Prostate gland (tissue), 2 donors: ENCODE data around the gene EMX1. TPM values are rescaled to one million over a fixed set of nuclear protein-coding genes. Genes with fewer than 3 reads are reported as not detected.

ENCODE experiments used
- DNase-seq: peaks from one replicate; pipeline ENCODE4 v3.0.0-alpha.2; 2019; ENCODE audit warnings: low spot score
- H3K27ac ChIP-seq, 2 donors: fragments of 200-600 bp; sonication (generic); 2 replicates each; pipeline ENCODE4 v1.5.1; 2017 to 2019
- H3K27me3 ChIP-seq: fragments of 200-600 bp; sonication (generic); replicated peaks from 2 replicates; pipeline ENCODE4 v1.5.1; 2019; ENCODE audit not compliant: insufficient read depth
- H3K36me3 ChIP-seq, 2 donors: fragments of 200-600 bp; sonication (generic); 1 replicate in 1 of 2; 2 replicates in 1 of 2; pipeline versions ENCODE4 v1.5.1 to v1.8.1; 2017 to 2019
- H3K4me1 ChIP-seq: fragments of 200-600 bp; sonication (generic); replicated peaks from 2 replicates; pipeline ENCODE4 v1.5.1; 2019
- H3K4me3 ChIP-seq, 2 donors: fragments of 200-600 bp; sonication (generic); 2 replicates each; pipeline ENCODE4 v1.5.1; 2017 to 2019
- H3K9me3 ChIP-seq: fragments of 200-600 bp; sonication (generic); 2 replicates; pipeline ENCODE4 v1.5.1; 2017
- POLR2A ChIP-seq: fragments of 450-650 bp; IDR thresholded peaks from one replicate; pipeline ENCODE4 v1.6.1; 2016; ENCODE audit warnings: antibody characterized with exemption, mild to moderate bottlenecking
- POLR2AphosphoS5 ChIP-seq: sonication (generic); formaldehyde crosslinking; IDR thresholded peaks from one replicate; pipeline ENCODE4 v1.6.1; 2017; ENCODE audit warnings: antibody characterized with exemption
- WGBS: methylation state at CpG from one replicate; pipeline ENCODE4 v1.1.5; 2018; 5-methylcytosine and 5-hydroxymethylcytosine counted together
- intact Hi-C: fragments of 100-400 bp; cut with DNase I; formaldehyde crosslinking; loops from one replicate; pipeline ENCODE4 v1.14.2; 2022
- total RNA-seq, 2 donors: library from RNA; depleted of rRNA; stranded (reverse); fragments of >200 nt; gene quantifications; one replicate each; pipeline ENCODE4 v1.1.0, GENCODE V29; 2016
- TF ChIP-seq, protein P1 (sequence below), 4 experiments: fragments of 200-600 bp in 2 of 4; fragments of 450-650 bp in 2 of 4; sonication (generic) in 2 of 4; IDR thresholded peaks; 1 replicate in 3 of 4; 2 replicates in 1 of 4; pipeline ENCODE4 v1.5.1; 2016 to 2019; ENCODE audit warnings: antibody characterized with exemption in 4 of 4, mild to moderate bottlenecking in 2 of 4, moderate library complexity in 2 of 4

Gene EMX1
- total RNA-seq, 2 donors from 2014 or later: 9.8 TPM; not detected in 1

DNA sequence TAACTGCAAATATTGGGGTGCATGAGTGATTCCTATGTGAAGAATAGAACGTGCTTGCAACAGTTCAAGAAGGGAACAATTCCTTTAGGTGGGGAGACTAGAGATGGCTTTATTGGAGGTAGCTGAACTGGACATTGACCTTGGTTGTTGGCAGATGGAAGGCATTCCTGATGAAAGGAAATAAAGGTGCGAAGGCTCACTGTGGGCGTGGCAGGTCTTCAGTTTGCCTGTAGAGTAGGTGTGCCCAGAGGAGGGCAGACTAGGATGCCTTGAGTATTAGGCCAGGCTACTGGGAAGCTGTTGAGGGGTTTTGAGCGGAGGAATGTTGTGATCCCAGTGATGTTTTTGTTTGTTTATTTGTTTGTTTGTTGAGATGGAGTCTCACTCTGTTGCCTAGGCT, 27.3 kb upstream of the EMX1 start:
- WGBS: 89% methylated on average over 4 of the region's 4 CpGs
- DNase-seq: no peak

DNA sequence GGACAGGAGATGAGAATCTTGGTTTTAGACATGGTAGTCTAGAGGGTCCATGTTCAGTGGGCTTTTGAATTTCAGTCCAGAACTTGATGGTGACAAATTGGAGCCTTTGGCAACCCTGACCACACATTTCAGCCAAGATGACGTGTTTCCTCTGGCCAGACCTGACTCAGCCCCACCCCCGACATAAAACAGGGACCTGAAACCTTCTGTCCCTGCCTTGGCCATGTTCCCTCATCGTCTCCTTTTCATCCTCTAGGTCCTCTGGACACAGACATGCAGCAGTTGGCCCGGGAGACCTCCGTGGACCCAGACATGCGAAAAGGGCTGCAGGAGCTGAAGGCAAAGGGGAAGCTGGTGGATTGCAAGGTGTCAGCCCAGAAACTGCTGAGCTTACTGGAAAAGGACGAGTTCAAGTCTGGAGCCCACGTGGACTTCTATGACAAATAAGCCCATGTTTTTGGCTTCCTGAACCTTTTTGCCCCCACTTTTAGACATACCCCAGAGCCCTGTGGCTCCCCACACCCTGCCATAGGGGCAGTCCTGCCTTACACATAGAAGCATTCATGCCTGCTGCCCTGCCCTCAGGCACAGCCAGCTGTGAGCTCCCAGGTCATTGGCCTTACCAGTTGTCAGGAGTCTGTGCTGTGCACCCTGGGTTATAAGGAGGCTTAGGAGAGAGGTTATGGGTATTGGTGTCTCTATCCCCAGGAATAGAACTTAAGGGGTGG, 26.1 kb upstream of the EMX1 start:
- H3K4me1 ChIP-seq: peaks cover 5% of the 10 kb centered on the region
- intact Hi-C loops: loop anchor here (5.0 to 10.0 kb wide), 3 partner anchors 184 to 286 kb away; partner anchors contain the start of gene SFXN5
- no peaks in the 10 kb centered on the region for H3K36me3 ChIP-seq
- no peaks in the 10 kb centered on the region for H3K27me3 ChIP-seq
- no peak for DNase-seq
- H3K27ac ChIP-seq: no peak overlapping the region
- WGBS: 80% methylated on average over 8 of the region's 8 CpGs
- TF ChIP-seq POLR2AphosphoS5: no peak
- TF ChIP-seq POLR2A: no peak
- TF ChIP-seq, protein P1, sequence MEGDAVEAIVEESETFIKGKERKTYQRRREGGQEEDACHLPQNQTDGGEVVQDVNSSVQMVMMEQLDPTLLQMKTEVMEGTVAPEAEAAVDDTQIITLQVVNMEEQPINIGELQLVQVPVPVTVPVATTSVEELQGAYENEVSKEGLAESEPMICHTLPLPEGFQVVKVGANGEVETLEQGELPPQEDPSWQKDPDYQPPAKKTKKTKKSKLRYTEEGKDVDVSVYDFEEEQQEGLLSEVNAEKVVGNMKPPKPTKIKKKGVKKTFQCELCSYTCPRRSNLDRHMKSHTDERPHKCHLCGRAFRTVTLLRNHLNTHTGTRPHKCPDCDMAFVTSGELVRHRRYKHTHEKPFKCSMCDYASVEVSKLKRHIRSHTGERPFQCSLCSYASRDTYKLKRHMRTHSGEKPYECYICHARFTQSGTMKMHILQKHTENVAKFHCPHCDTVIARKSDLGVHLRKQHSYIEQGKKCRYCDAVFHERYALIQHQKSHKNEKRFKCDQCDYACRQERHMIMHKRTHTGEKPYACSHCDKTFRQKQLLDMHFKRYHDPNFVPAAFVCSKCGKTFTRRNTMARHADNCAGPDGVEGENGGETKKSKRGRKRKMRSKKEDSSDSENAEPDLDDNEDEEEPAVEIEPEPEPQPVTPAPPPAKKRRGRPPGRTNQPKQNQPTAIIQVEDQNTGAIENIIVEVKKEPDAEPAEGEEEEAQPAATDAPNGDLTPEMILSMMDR (IDR thresholded peaks at IDR 0.05): no peak
- no peak overlapping the region for H3K4me3 ChIP-seq
- H3K9me3 ChIP-seq: no peaks in the 10 kb centered on the region

More for the DNA sequence above, 27.3 kb upstream of the EMX1 start:
- no peaks in the 10 kb centered on the region for H3K36me3 ChIP-seq
- H3K4me1 ChIP-seq: peaks cover 5% of the 10 kb centered on the region
- no peak overlapping the region for H3K27ac ChIP-seq
- no peaks in the 10 kb centered on the region for H3K27me3 ChIP-seq
- intact Hi-C loops: loop anchor here (5.0 to 10.0 kb wide), 3 partner anchors 185 to 287 kb away; partner anchors contain the start of gene SFXN5
- H3K4me3 ChIP-seq: no peak overlapping the region
- H3K9me3 ChIP-seq: no peaks in the 10 kb centered on the region
- TF ChIP-seq, protein P1 (IDR thresholded peaks at IDR 0.05): no peak
- no peak for TF ChIP-seq POLR2A
- no peak for TF ChIP-seq POLR2AphosphoS5

GRCh38 chr2:72892506-72893173, 24.7 kb upstream of the EMX1 start:
- peak; percentile 51 for DNase-seq
- no peaks in the 10 kb centered on the region for H3K27me3 ChIP-seq
- no peaks in the 10 kb centered on the region for H3K4me1 ChIP-seq
- 19% methylated on average over 11 of the region's 11 CpGs for WGBS
- TF ChIP-seq, protein P1 (IDR thresholded peaks at IDR 0.05): peak; percentile 20 to 75 (median 58)
- TF ChIP-seq POLR2A: no peak
- TF ChIP-seq POLR2AphosphoS5: peak; percentile 6
- intact Hi-C loops: loop anchor here (5.0 to 10.0 kb wide), 3 partner anchors 182 to 285 kb away; partner anchors contain the start of gene SFXN5
- no peak overlapping the region for H3K4me3 ChIP-seq
- H3K9me3 ChIP-seq: no peaks in the 10 kb centered on the region
- H3K27ac ChIP-seq: no peak overlapping the region
- H3K36me3 ChIP-seq: no peaks in the 10 kb centered on the region

DNA sequence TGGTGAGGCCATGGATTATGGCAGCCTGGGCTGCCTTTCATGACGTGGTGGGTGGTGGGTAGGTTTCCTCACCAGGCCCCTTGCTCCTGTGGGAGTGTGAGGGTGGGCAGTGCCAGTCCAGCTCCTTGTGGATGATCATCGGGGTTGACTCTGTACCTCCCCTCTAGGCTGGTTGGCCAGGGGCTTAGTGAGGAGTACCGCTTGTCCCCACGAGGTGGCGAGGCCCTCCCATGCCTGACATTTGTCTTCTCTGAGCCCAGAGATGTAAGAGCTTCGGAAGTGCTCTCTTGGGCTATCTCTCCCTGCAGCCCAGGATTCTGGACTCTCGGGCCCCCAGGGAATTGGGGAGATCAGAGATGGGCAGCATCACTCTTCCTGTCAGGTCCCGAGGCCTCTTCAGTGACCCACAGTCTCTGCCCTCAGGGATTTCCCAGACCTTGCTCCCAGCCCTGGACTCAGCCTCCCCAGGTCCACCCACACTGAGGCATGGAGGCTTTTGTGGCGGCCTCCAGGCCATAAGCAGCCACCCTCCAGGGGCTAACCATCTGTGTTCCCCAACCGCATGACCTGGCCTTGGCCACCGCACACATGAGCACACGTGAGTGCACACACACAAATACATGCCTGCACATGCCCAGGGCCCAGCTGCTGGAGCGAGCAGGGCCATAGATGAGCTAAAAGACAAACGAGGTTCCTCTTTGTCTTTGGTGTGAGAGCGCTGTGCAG, 23.6 kb upstream of the EMX1 start:
- peaks cover 3% of the 10 kb centered on the region for H3K27me3 ChIP-seq
- intact Hi-C loops: loop anchor here (5.0 to 10.0 kb wide), 3 partner anchors 181 to 284 kb away; partner anchors contain the start of gene SFXN5
- DNase-seq: no peak
- WGBS: 45% methylated on average over 12 of the region's 15 CpGs
- no peaks in the 10 kb centered on the region for H3K9me3 ChIP-seq
- H3K4me1 ChIP-seq: no peaks in the 10 kb centered on the region
- no peak overlapping the region for H3K4me3 ChIP-seq
- no peak for TF ChIP-seq POLR2AphosphoS5
- TF ChIP-seq, protein P1 (IDR thresholded peaks at IDR 0.05): peak in 2 of 4 experiments; percentile 41 to 47
- H3K36me3 ChIP-seq: no peaks in the 10 kb centered on the region
- H3K27ac ChIP-seq: no peak overlapping the region
